ENCODE data around the gene HMCN2. TPM values are rescaled to one million over a fixed set of nuclear protein-coding genes. Genes with fewer than 3 reads are reported as not detected.

HMCN2 gene
- total RNA-seq, 4 donors from 2014 or later = 9.1 to 38.6 (median 12.5) TPM

GRCh38 chr9:130450344-130451003 lies 184.9 kb downstream of the HMCN2 start:
- Histone ChIP-seq H3K27me3 (no peaks in the 10 kb centered on the region), H3K4me1 (peaks cover 66 to 87% (median 82%) of the 10 kb centered on the region in 4 donors), H3K36me3 (no peaks in the 10 kb centered on the region), H3K4me3 (no peak overlapping the region), H3K27ac (replicated peaks in 1 of 4) (peak overlapping the region; percentile 75 to 84 (median 80)), H3K9me3 (no peaks in the 10 kb centered on the region)
- 65% methylated on average over 6 of the region's 15 CpGs for WGBS
- no peak for DNase-seq (ENCODE audit: extremely low spot score)
- TF ChIP-seq POLR2A (IDR thresholded peaks at IDR 0.05; ENCODE audit: low read depth) = no peak
- no peak for TF ChIP-seq POLR2AphosphoS5 (IDR thresholded peaks at IDR 0.05)
- no peak for TF ChIP-seq EP300 (IDR thresholded peaks at IDR 0.05)
- no peak for TF ChIP-seq CTCF (IDR thresholded peaks at IDR 0.05)
- intact Hi-C loops (cut with DNase I) = no loop called here

GRCh38 chr9:130451004-130451390 lies 185.4 kb downstream of the HMCN2 start:
- H3K27me3 ChIP-seq = no peaks in the 10 kb centered on the region
- intact Hi-C loops (cut with DNase I) = no loop called here
- no peak overlapping the region for H3K4me3 ChIP-seq
- no peaks in the 10 kb centered on the region for H3K9me3 ChIP-seq
- 33% methylated on average over 3 of the region's 14 CpGs for WGBS
- no peaks in the 10 kb centered on the region for H3K36me3 ChIP-seq
- peak overlapping the region; percentile 75 to 84 (median 80) for H3K27ac ChIP-seq (replicated peaks in 1 of 4)
- peaks cover 61 to 82% (median 77%) of the 10 kb centered on the region in 4 donors for H3K4me1 ChIP-seq
- TF ChIP-seq CTCF (IDR thresholded peaks at IDR 0.05) (no peak), POLR2AphosphoS5 (IDR thresholded peaks at IDR 0.05) (no peak), EP300 (IDR thresholded peaks at IDR 0.05) (no peak), POLR2A (IDR thresholded peaks at IDR 0.05; ENCODE audit: low read depth) (no peak)
- no peak for DNase-seq (ENCODE audit: extremely low spot score)

GRCh38 chr9:130451509-130452388 lies 186.2 kb downstream of the HMCN2 start:
- peak overlapping the region; percentile 75 to 84 (median 80) for H3K27ac ChIP-seq (replicated peaks in 1 of 4)
- DNase-seq (ENCODE audit: extremely low spot score) = no peak
- H3K4me1 ChIP-seq = peaks cover 54 to 74% (median 70%) of the 10 kb centered on the region in 4 donors
- H3K9me3 ChIP-seq = no peaks in the 10 kb centered on the region
- H3K27me3 ChIP-seq = no peaks in the 10 kb centered on the region
- no peak overlapping the region for H3K4me3 ChIP-seq
- TF ChIP-seq EP300 (IDR thresholded peaks at IDR 0.05) (no peak), CTCF (IDR thresholded peaks at IDR 0.05) (peak; percentile 43 to 58 (median 55)), POLR2A (IDR thresholded peaks at IDR 0.05; ENCODE audit: low read depth) (no peak), POLR2AphosphoS5 (IDR thresholded peaks at IDR 0.05) (peak; percentile 67 to 72)
- H3K36me3 ChIP-seq = no peaks in the 10 kb centered on the region
- WGBS = 39% methylated on average over 16 of the region's 23 CpGs
- intact Hi-C loops (cut with DNase I) = no loop called here

- no peaks in the 10 kb centered on the region for H3K9me3 ChIP-seq
- H3K4me3 ChIP-seq = no peak overlapping the region
- no peaks in the 10 kb centered on the region for H3K27me3 ChIP-seq
- 97% methylated on average over 4 of the region's 4 CpGs for WGBS
- no peak for TF ChIP-seq CTCF (IDR thresholded peaks at IDR 0.05)
- no peak for TF ChIP-seq EP300 (IDR thresholded peaks at IDR 0.05)
- TF ChIP-seq POLR2AphosphoS5 (IDR thresholded peaks at IDR 0.05) = no peak
- no peak for TF ChIP-seq POLR2A (IDR thresholded peaks at IDR 0.05; ENCODE audit: low read depth)
- peaks cover 43 to 63% (median 59%) of the 10 kb centered on the region in 4 donors for H3K4me1 ChIP-seq
- no peak for DNase-seq (ENCODE audit: extremely low spot score)
- intact Hi-C loops (cut with DNase I) = no loop called here
- no peaks in the 10 kb centered on the region for H3K36me3 ChIP-seq
- H3K27ac ChIP-seq (replicated peaks in 1 of 4) = peak overlapping the region; percentile 75 to 84 (median 80)
These were observed 187.3 kb downstream of the HMCN2 start for GRCh38 chr9:130452835-130453234.

Data from esophagus muscularis mucosa (tissue), 4 donors.